Ovary (tissue), 3 donors: Measurements from ENCODE around the gene ZNF768.
"Not testable (repeated sequence)": the region's sequence is repeated elsewhere in the genome, so short reads cannot be mapped to it uniquely, and the experiment has no call there.

Experiments used
- POLR2A ChIP-seq: fragments of 450-650 bp; IDR thresholded peaks from one replicate; pipeline ENCODE4 v1.6.1; 2017; ENCODE audit warnings: antibody characterized with exemption, mild to moderate bottlenecking, moderate library complexity
- TF ChIP-seq, protein P1 (sequence below), 3 donors: fragments of 450-650 bp in 2 of 3; fragments of 200-600 bp in 1 of 3; IDR thresholded peaks; one replicate each; pipeline versions ENCODE4 v1.5.1 to v1.8.0; 2016 to 2022; ENCODE audit warnings: antibody characterized with exemption in 3 of 3, mild to moderate bottlenecking in 1 of 3
- donor health status: DM: no; HTN: no; CAD: no.

DNA sequence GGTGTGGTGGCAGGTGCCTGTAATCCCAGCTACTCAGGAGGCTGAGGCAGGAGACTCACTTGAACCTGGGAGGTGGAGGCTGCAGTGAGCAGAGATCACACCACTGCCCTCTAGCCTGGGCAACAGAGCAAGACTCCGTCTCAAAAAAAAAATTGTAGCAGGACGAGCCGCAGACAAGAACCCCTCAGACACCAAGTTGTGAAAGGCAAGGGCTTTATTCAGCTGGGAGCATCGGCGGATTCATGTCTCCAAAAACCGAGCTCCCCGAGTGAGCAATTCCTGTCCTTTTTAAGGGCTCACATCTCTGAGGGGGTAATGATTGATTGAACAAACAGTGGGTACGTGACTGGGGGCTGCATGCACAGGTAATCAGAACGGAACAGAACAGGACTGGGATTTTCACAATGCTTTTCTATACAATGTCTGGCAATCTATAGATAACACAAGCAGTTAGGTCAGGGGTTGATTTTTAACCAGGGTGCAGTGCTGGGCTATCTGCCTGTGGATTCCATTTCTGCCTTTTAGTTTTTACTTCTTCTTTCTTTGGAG, 14.6 kb upstream of the ZNF768 start:
- TF ChIP-seq POLR2A: not testable (repeated sequence)
- TF ChIP-seq, protein P1, sequence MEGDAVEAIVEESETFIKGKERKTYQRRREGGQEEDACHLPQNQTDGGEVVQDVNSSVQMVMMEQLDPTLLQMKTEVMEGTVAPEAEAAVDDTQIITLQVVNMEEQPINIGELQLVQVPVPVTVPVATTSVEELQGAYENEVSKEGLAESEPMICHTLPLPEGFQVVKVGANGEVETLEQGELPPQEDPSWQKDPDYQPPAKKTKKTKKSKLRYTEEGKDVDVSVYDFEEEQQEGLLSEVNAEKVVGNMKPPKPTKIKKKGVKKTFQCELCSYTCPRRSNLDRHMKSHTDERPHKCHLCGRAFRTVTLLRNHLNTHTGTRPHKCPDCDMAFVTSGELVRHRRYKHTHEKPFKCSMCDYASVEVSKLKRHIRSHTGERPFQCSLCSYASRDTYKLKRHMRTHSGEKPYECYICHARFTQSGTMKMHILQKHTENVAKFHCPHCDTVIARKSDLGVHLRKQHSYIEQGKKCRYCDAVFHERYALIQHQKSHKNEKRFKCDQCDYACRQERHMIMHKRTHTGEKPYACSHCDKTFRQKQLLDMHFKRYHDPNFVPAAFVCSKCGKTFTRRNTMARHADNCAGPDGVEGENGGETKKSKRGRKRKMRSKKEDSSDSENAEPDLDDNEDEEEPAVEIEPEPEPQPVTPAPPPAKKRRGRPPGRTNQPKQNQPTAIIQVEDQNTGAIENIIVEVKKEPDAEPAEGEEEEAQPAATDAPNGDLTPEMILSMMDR (IDR thresholded peaks at IDR 0.05): not testable (repeated sequence)
